ENCODE data around the gene FARP1.

The FARP1 gene

DNA sequence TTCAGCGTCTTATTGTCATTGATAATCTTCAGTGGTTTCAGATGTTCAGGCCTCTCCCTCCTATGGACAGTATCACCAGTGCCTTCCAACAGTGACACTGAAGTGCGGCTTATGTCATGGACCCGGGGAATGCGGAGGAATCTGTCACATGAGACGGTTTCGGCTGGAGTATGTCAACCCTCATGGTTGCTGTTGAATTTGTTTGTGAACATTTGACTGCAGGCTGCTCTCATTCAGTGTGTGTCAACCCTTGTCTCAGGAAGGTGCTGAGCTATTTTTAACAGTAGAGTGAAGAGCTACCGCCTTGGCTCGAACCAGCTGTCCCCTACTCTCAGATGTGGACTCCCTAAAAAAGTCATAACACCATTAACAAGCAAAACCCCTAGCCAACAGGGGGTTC, 173.0 kb downstream of the FARP1 start:
- H3K4me3 ChIP-seq (replicated peaks; ENCODE audit: low read depth, low read length) = no peak overlapping the region
- TF ChIP-seq CTCF (IDR thresholded peaks at IDR 0.05; ENCODE audit: insufficient read depth, low read length, poor library complexity, severe bottlenecking) = no peak
- no peaks in the 10 kb centered on the region for H3K27me3 ChIP-seq (replicated peaks; ENCODE audit: control insufficient read depth, insufficient read depth, low read length)
- DNase-seq (ENCODE audit: extremely low read depth, insufficient read length) = no peak
- H3K36me3 ChIP-seq (ENCODE audit: control insufficient read depth, insufficient read depth, low read length) = no peaks in the 10 kb centered on the region

GRCh38 chr13:98317573-98318171, 174.8 kb downstream of the FARP1 start:
- H3K36me3 ChIP-seq (ENCODE audit: control insufficient read depth, insufficient read depth, low read length) = no peaks in the 10 kb centered on the region
- TF ChIP-seq CTCF (IDR thresholded peaks at IDR 0.05; ENCODE audit: insufficient read depth, low read length, poor library complexity, severe bottlenecking) = no peak
- H3K4me3 ChIP-seq (replicated peaks; ENCODE audit: low read depth, low read length) = no peak overlapping the region
- H3K27me3 ChIP-seq (replicated peaks; ENCODE audit: control insufficient read depth, insufficient read depth, low read length) = no peaks in the 10 kb centered on the region
- DNase-seq (ENCODE audit: extremely low read depth, insufficient read length) = no peak

DNA sequence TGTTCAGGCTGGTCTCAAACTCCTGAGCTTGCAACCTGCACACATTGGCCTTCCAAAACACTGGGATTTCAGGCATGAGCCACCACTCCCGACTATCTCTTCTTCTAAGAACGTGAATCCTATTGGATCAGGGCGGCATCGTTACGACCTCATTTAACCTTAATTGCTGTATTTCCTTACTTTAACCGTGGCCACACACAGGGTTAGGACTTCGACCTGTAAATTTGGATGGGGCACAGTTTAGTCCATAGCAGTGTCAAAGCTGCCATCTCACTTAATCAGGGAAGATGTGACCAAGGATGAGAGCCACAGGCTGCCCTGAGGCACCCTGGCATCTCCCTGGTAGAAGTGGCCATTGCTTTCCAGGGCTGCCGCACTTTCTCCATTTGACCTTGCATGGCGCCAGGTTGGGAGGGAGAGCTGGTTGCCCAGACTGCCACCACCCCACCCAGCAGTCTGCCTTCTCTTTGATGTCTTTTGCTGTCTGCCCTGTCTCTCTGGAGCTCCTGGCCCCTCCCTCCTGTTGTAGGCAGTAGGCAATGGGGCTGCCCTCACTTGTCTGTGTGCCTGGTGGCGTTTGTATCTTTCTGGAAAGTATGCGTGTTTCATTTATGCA, 175.5 kb downstream of the FARP1 start:
- H3K36me3 ChIP-seq (ENCODE audit: control insufficient read depth, insufficient read depth, low read length) = no peaks in the 10 kb centered on the region
- no peak for DNase-seq (ENCODE audit: extremely low read depth, insufficient read length)
- TF ChIP-seq CTCF (IDR thresholded peaks at IDR 0.05; ENCODE audit: insufficient read depth, low read length, poor library complexity, severe bottlenecking) = no peak
- no peak overlapping the region for H3K4me3 ChIP-seq (replicated peaks; ENCODE audit: low read depth, low read length)
- H3K27me3 ChIP-seq (replicated peaks; ENCODE audit: control insufficient read depth, insufficient read depth, low read length) = no peaks in the 10 kb centered on the region

- no peak for TF ChIP-seq CTCF (IDR thresholded peaks at IDR 0.05; ENCODE audit: insufficient read depth, low read length, poor library complexity, severe bottlenecking)
- Histone ChIP-seq H3K4me3 (replicated peaks; ENCODE audit: low read depth, low read length) (no peak overlapping the region), H3K27me3 (replicated peaks; ENCODE audit: control insufficient read depth, insufficient read depth, low read length) (no peaks in the 10 kb centered on the region), H3K36me3 (ENCODE audit: control insufficient read depth, insufficient read depth, low read length) (no peaks in the 10 kb centered on the region)
- DNase-seq (ENCODE audit: extremely low read depth, insufficient read length) = no peak
These were observed 177.7 kb downstream of the FARP1 start for GRCh38 chr13:98320561-98321105.

- no peak for TF ChIP-seq CTCF (IDR thresholded peaks at IDR 0.05; ENCODE audit: insufficient read depth, low read length, poor library complexity, severe bottlenecking)
- no peak for DNase-seq (ENCODE audit: extremely low read depth, insufficient read length)
- no peaks in the 10 kb centered on the region for H3K36me3 ChIP-seq (ENCODE audit: control insufficient read depth, insufficient read depth, low read length)
- no peak overlapping the region for H3K4me3 ChIP-seq (replicated peaks; ENCODE audit: low read depth, low read length)
- H3K27me3 ChIP-seq (replicated peaks; ENCODE audit: control insufficient read depth, insufficient read depth, low read length) = no peaks in the 10 kb centered on the region
These were observed 178.5 kb downstream of the FARP1 start for GRCh38 chr13:98321395-98321794.

Data from GM06990 (cell line).